Fibroblast of lung (primary cell): Measurements from ENCODE around the gene PPFIBP1. TPM values are rescaled to one million over a fixed set of nuclear protein-coding genes. Genes with fewer than 3 reads are reported as not detected.

Experiments used
- DNase-seq, 2 donors: peaks; one replicate each; pipeline versions ENCODE4 v3.0.0 to v3.0.0-alpha.2; 2010; ENCODE audit warnings: low read depth in 2 of 2
- H2AFZ ChIP-seq: 2 replicates; pipeline ENCODE4 v1.5.1; 2012; ENCODE audit warnings: low read length, control low read depth, inconsistent platforms
- H3K27ac ChIP-seq: 2 replicates; pipeline ENCODE4 v1.5.1; 2011; ENCODE audit warnings: low read length, control low read depth; ENCODE audit not compliant: insufficient read depth
- H3K27me3 ChIP-seq: 2 replicates; pipeline ENCODE4 v1.5.1; 2011; ENCODE audit warnings: mild to moderate bottlenecking, low read length; ENCODE audit not compliant: control insufficient read depth, insufficient read depth
- H3K36me3 ChIP-seq: 2 replicates; pipeline ENCODE4 v1.5.1; 2011; ENCODE audit warnings: low read length; ENCODE audit not compliant: control insufficient read depth, insufficient read depth
- H3K4me1 ChIP-seq: 2 replicates; pipeline ENCODE4 v1.5.1; 2011; ENCODE audit warnings: low read length; ENCODE audit not compliant: control insufficient read depth, insufficient read depth; ENCODE audit errors: extremely low read depth
- H3K4me2 ChIP-seq: 2 replicates; pipeline ENCODE4 v1.5.1; 2011; ENCODE audit warnings: low read length, control low read depth; ENCODE audit not compliant: insufficient read depth; ENCODE audit errors: extremely low read depth
- H3K4me3 ChIP-seq, 4 experiments: fragments of 200-600 bp in 1 of 4; sonication (generic) in 1 of 4; replicated peaks in 1 of 4; 2 replicates each; pipeline ENCODE4 v1.5.1; 2011 to 2016; ENCODE audit warnings: low read length in 4 of 4, low read depth in 3 of 4, mild to moderate bottlenecking in 3 of 4, control low read depth in 2 of 4, inconsistent platforms in 1 of 4, mixed read lengths in 1 of 4; ENCODE audit not compliant: insufficient read depth in 1 of 4; ENCODE audit errors: control extremely low read depth in 1 of 4
- H3K79me2 ChIP-seq: 2 replicates; pipeline ENCODE4 v1.5.1; 2012; ENCODE audit warnings: mild to moderate bottlenecking, low read length, inconsistent platforms; ENCODE audit not compliant: control insufficient read depth, insufficient read depth
- H3K9ac ChIP-seq: 2 replicates; pipeline ENCODE4 v1.5.1; 2011; ENCODE audit warnings: mild to moderate bottlenecking, low read length, control low read depth; ENCODE audit not compliant: insufficient read depth
- H3K9me3 ChIP-seq: 2 replicates; pipeline ENCODE4 v1.5.1; 2012; ENCODE audit warnings: low read depth, low read length; ENCODE audit not compliant: control insufficient read depth, insufficient read depth
- H4K20me1 ChIP-seq: 2 replicates; pipeline ENCODE4 v1.5.1; 2011; ENCODE audit warnings: low read length; ENCODE audit not compliant: control insufficient read depth, insufficient read depth; ENCODE audit errors: extremely low read depth
- EZH2 ChIP-seq: IDR thresholded peaks from 2 replicates; pipeline ENCODE4 v1.5.1; 2012; ENCODE audit warnings: low read length, control low read depth, mild to moderate bottlenecking; ENCODE audit errors: missing control alignments
- polyA plus RNA-seq, 2 donors: library from polyadenylated mRNA; depleted of rRNA in 1 of 2; stranded (reverse) in 1 of 2; unstranded in 1 of 2; fragments of >200 nt; gene quantifications; 2 replicates each; pipeline ENCODE4 v1.2.1, GENCODE V29; 2011 to 2012; ENCODE audit warnings: missing spikeins in 1 of 2
- total RNA-seq: library from RNA; depleted of rRNA; stranded (reverse); fragments of >200 nt; gene quantifications from 2 replicates; pipeline ENCODE4 v1.2.1, GENCODE V29; 2014
- TF ChIP-seq, protein P1 (sequence below), 2 donors: IDR thresholded peaks in 1 of 2; conservative IDR thresholded peaks in 1 of 2; 1 replicate in 1 of 2; 2 replicates in 1 of 2; pipeline ENCODE4 v1.5.1; 2011 to 2012; ENCODE audit warnings: low read length in 2 of 2, control low read depth in 1 of 2, inconsistent platforms in 1 of 2, low read depth in 1 of 2, mild to moderate bottlenecking in 1 of 2

PPFIBP1 gene
- total and polyA plus RNA-seq, 2 donors (not counting 1 experiment from before 2014, with no cell fraction given) = 65.1 to 93.0 TPM

DNA sequence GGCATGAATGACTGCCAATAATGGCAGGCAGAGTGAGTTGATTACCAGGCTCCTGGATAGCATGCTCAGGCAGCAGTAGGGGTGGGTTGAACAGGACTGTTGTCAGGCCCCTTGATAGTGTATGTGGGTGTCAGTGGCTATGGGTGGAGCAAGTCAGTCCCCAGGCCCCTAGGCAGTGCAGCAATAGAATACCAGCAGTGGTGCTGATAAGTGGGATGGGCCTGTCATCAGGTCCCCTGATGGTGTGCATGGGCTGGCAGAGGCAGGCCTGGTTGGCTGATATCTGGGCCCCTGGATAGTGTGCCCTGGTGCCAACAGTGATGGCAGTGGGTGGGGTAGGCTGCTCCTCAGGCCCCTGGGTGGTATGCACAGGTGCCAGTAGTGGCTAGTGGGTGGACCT is 45.1 kb upstream of the PPFIBP1 start:
- Histone ChIP-seq H3K9ac (no peak overlapping the region), H3K27me3 (no peaks in the 10 kb centered on the region), H3K79me2 (no peaks in the 10 kb centered on the region), H3K9me3 (peaks cover 2% of the 10 kb centered on the region), H3K36me3 (no peaks in the 10 kb centered on the region), H3K4me1 (peaks cover 2% of the 10 kb centered on the region), H4K20me1 (no peaks in the 10 kb centered on the region), H2AFZ (no peak overlapping the region), H3K4me3 (no peak overlapping the region), H3K27ac (no peak overlapping the region), H3K4me2 (no peak overlapping the region)
- no peak for TF ChIP-seq EZH2
- TF ChIP-seq, protein P1, sequence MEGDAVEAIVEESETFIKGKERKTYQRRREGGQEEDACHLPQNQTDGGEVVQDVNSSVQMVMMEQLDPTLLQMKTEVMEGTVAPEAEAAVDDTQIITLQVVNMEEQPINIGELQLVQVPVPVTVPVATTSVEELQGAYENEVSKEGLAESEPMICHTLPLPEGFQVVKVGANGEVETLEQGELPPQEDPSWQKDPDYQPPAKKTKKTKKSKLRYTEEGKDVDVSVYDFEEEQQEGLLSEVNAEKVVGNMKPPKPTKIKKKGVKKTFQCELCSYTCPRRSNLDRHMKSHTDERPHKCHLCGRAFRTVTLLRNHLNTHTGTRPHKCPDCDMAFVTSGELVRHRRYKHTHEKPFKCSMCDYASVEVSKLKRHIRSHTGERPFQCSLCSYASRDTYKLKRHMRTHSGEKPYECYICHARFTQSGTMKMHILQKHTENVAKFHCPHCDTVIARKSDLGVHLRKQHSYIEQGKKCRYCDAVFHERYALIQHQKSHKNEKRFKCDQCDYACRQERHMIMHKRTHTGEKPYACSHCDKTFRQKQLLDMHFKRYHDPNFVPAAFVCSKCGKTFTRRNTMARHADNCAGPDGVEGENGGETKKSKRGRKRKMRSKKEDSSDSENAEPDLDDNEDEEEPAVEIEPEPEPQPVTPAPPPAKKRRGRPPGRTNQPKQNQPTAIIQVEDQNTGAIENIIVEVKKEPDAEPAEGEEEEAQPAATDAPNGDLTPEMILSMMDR (conservative IDR thresholded peaks at IDR 0.05 in 1 of 2, IDR thresholded peaks at IDR 0.05 in 1 of 2; ENCODE audit: low read depth in 1 of 2, low read length in 2 of 2) = no peak
- DNase-seq = no peak

DNA sequence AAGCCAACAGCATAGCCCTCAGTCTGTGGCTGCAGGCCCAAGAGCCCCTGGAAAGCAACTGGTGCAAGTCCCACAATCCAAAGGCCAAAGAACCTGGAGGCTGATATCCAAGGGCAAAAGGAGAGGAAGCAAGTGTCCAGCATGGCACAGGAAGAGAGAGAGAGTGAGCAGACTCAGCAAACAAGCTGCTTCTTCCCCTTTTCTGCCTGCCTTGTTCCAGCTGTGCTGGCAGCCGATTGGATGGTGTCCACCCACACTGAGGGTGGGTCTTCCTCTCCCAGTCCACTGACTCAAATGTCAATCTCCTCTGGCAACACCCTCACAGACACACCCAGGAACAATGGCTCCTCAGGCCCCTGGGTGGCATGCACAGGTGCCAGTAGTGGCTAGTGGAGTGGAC is 44.0 kb upstream of the PPFIBP1 start:
- H3K27me3 ChIP-seq = no peaks in the 10 kb centered on the region
- H3K27ac ChIP-seq = no peak overlapping the region
- peaks cover 2% of the 10 kb centered on the region for H3K9me3 ChIP-seq
- TF ChIP-seq, protein P1 (conservative IDR thresholded peaks at IDR 0.05 in 1 of 2, IDR thresholded peaks at IDR 0.05 in 1 of 2; ENCODE audit: low read depth in 1 of 2, low read length in 2 of 2) = no peak
- TF ChIP-seq EZH2 = no peak
- no peaks in the 10 kb centered on the region for H3K79me2 ChIP-seq
- no peak overlapping the region for H3K4me3 ChIP-seq
- H3K36me3 ChIP-seq = no peaks in the 10 kb centered on the region
- H3K4me2 ChIP-seq = no peak overlapping the region
- no peak for DNase-seq
- no peaks in the 10 kb centered on the region for H3K4me1 ChIP-seq
- no peak overlapping the region for H3K9ac ChIP-seq
- no peak overlapping the region for H2AFZ ChIP-seq
- no peaks in the 10 kb centered on the region for H4K20me1 ChIP-seq

DNA sequence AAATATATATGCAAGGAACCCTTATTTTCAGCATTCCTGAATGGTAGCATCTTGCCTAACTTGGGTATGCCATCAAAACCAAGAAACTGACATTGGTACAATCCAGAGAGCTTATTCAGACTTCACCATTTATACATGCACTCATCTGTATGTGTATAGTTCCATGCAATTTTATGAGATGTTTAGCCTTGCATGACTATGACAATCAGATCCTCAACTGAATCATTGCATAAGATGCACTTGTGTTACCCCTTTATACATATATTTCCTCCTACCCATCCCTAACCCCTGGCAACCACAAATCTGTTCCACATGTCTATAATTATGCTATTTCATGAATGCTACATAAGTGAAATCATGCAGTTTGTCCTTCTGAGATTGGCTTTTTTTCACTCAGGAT is 37.0 kb upstream of the PPFIBP1 start:
- no peaks in the 10 kb centered on the region for H4K20me1 ChIP-seq
- H3K9ac ChIP-seq = no peak overlapping the region
- no peaks in the 10 kb centered on the region for H3K9me3 ChIP-seq
- H3K27ac ChIP-seq = no peak overlapping the region
- H3K4me3 ChIP-seq = no peak overlapping the region
- no peak overlapping the region for H2AFZ ChIP-seq
- no peak for DNase-seq
- no peaks in the 10 kb centered on the region for H3K79me2 ChIP-seq
- no peaks in the 10 kb centered on the region for H3K27me3 ChIP-seq
- TF ChIP-seq, protein P1 (conservative IDR thresholded peaks at IDR 0.05 in 1 of 2, IDR thresholded peaks at IDR 0.05 in 1 of 2; ENCODE audit: low read depth in 1 of 2, low read length in 2 of 2) = no peak
- TF ChIP-seq EZH2 = no peak
- H3K4me2 ChIP-seq = no peak overlapping the region
- no peaks in the 10 kb centered on the region for H3K4me1 ChIP-seq
- no peaks in the 10 kb centered on the region for H3K36me3 ChIP-seq
